GM19438 (cell line): ENCODE results near the gene MEIOC.
"Not testable (repeated sequence)": the region's sequence is repeated elsewhere in the genome, so short reads cannot be mapped to it uniquely, and the experiment has no call there.

ENCODE experiments used
- ATAC-seq: cut with Tn5 transposase; IDR thresholded peaks from one replicate; pipeline ENCODE4 v1.9.1; 2021; ENCODE audit warnings: low read depth; ENCODE audit not compliant: unreplicated experiment

The MEIOC gene

GRCh38 chr17:44700288-44700687, 44.0 kb downstream of the MEIOC start:
- not testable (repeated sequence) for ATAC-seq

DNA sequence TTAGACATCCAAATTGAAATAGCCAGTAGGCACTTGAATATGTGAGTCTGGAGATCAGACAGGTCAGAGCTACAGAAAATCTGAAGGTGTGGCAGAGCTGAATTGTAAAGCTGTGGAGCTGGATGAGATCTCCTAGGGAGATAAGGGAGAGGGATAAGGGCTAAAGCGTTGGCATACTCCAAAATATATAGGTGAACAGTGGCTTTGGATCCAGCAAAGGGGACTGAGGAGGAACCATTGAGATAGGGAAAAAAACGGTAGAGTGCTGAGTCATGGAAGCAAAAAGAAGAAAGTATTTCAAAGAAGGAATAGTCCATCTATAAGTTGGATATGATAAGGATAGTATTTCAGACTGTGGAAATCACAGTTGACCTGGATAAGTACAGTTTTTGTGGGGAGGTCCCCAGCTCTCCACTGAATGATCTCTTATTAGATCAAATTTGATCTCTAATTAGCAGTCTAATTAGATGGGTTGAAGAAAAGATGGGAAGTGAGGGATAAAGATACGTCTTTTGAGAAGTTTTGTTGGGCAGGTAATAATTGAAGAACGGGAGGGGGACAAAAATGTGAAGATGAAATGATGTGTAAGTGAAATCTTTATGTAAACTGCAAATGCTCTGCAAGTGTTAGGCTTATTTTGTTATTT, 51.6 kb downstream of the MEIOC start:
- ATAC-seq = no peak

- no peak for ATAC-seq
These were observed 52.4 kb downstream of the MEIOC start, which contains the start of gene DBF4B for GRCh38 chr17:44708401-44709263. DBF4B (plus strand) TSS chr17:44708665; CDS start chr17:44708821, 156 bp downstream.

GRCh38 chr17:44719444-44719843, 63.2 kb downstream of the MEIOC start:
- ATAC-seq = no peak

- no peak for ATAC-seq
These were observed 66.0 kb downstream of the MEIOC start for GRCh38 chr17:44722254-44722653.
